Astrocyte of the cerebellum (primary cell): Measurements from ENCODE around the gene FHOD3.

Experiments
- DNase-seq: peaks from one replicate; pipeline ENCODE4 v3.0.0-alpha.2; 2011; ENCODE audit warnings: low read depth
- H3K4me3 ChIP-seq: 2 replicates; pipeline ENCODE4 v1.5.1; 2011; ENCODE audit warnings: mild to moderate bottlenecking, low read depth, low read length, moderate library complexity
- CTCF ChIP-seq: IDR thresholded peaks from 2 replicates; pipeline ENCODE4 v1.5.1; 2012; ENCODE audit warnings: low read length, low read depth, moderate library complexity, mild to moderate bottlenecking; ENCODE audit errors: missing control alignments
- in situ Hi-C: cut with HindIII; loops from 2 replicates; pipeline ENCODE4 v1.10.0; 2017; ENCODE audit warnings: low sequenced_read_pairs

FHOD3 gene

GRCh38 chr18:36307513-36307912 is 10.0 kb downstream of the FHOD3 start:
- TF ChIP-seq CTCF = no peak

GRCh38 chr18:36308711-36309435 is 11.4 kb downstream of the FHOD3 start:
- DNase-seq = no peak
- no peak overlapping the region for H3K4me3 ChIP-seq
- in situ Hi-C loops = no loop called here
- no peak for TF ChIP-seq CTCF

More at GRCh38 chr18:36307513-36307912, 10.0 kb downstream of the FHOD3 start:
- in situ Hi-C loops = no loop called here
- DNase-seq = no peak
- H3K4me3 ChIP-seq = no peak overlapping the region

- no peak overlapping the region for H3K4me3 ChIP-seq
- TF ChIP-seq CTCF = no peak
- peak; percentile 99 for DNase-seq
- in situ Hi-C loops = no loop called here
Observed at GRCh38 chr18:36309436-36310391, 12.2 kb downstream of the FHOD3 start.

- no peak overlapping the region for H3K4me3 ChIP-seq
- DNase-seq = no peak
- TF ChIP-seq CTCF = no peak
- in situ Hi-C loops = no loop called here
Observed at GRCh38 chr18:36311026-36311570, 13.6 kb downstream of the FHOD3 start.

GRCh38 chr18:36312806-36313395 is 15.4 kb downstream of the FHOD3 start:
- in situ Hi-C loops = no loop called here
- no peak for TF ChIP-seq CTCF
- no peak for DNase-seq
- H3K4me3 ChIP-seq = no peak overlapping the region

- in situ Hi-C loops = no loop called here
- no peak for TF ChIP-seq CTCF
- no peak for DNase-seq
- H3K4me3 ChIP-seq = no peak overlapping the region
Observed at GRCh38 chr18:36314098-36314497, 16.6 kb downstream of the FHOD3 start.
